Measurements from ENCODE around the gene DSC2. TPM values are rescaled to one million over a fixed set of nuclear protein-coding genes. Genes with fewer than 3 reads are reported as not detected.
"Not testable (repeated sequence)": the region's sequence is repeated elsewhere in the genome, so short reads cannot be mapped to it uniquely, and the experiment has no call there.

The DSC2 gene
- total and polyA plus RNA-seq, 2 donors, result 11.1 to 16.3 TPM

DNA sequence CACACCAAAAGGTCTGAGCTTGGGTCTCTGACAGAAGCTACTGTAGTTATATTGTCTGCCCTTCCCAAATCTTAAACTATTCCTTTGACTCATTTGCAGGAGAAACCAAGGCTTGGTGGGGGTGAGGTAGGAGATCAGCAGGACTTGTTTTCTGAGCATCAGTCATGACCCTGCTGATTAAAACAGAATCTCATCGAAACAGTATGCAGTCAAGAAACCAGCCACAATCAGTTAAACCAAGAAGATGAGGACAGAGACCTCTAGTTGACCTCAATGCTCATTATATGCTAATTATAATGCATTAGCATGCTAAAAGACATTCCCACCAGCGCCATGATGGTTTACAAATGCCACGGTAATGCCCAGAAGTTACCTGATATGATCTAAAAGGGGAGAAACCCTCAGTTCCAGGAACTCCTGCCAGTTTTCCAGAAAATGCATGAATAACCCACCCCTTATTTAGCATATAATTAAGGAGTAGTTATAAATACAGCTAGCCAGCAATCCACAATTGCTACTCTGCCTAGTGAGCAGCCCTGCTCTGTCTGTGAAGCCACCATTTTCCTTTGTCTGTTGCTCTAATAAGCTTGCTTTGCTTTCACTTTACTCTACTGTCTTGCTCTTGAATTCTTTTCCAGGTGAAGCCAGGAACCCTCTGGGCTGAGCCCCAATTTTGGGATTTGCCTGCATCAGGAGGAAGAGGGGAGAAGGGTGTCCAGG is 86.3 kb downstream of the DSC2 start:
- 91% methylated on average over 3 of the region's 3 CpGs for WGBS
- H3K4me3 ChIP-seq (ENCODE audit: low read length in 2 of 2), result no peak overlapping the region
- no peaks in the 10 kb centered on the region for H3K36me3 ChIP-seq (ENCODE audit: control insufficient read depth in 2 of 2, insufficient read depth in 2 of 2, low read length in 1 of 2)

DNA sequence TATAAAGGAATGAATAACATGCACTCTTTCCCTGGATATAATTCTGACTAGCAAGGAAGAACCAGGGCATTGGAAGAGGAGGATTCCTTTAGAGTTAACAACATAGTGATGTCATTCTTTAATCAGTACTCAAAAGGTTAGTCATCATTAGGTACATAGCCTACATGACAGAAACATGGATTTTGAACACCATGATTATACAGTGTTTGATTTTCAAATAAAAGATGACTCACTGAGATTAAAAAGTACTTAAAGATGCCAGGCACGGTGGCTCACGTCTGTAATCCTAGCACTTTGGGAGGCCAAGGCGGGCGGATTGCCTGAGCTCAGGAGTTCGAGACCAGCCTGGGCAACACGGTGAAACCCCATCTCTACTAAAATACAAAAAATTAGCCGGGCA is 90.8 kb downstream of the DSC2 start:
- not testable (repeated sequence) for H3K9me3 ChIP-seq (ENCODE audit: control insufficient read depth in 2 of 2, insufficient read depth in 1 of 2, low read length in 1 of 2); DNase-seq (ENCODE audit: low read depth in 6 of 9, low spot score in 9 of 9); H3K27me3 ChIP-seq (ENCODE audit: control insufficient read depth in 2 of 2, insufficient read depth in 1 of 2, low read length in 1 of 2); H3K27ac ChIP-seq (ENCODE audit: low read depth in 1 of 2, low read length in 1 of 2); H3K36me3 ChIP-seq (ENCODE audit: control insufficient read depth in 2 of 2, insufficient read depth in 2 of 2, low read length in 1 of 2); H3K4me3 ChIP-seq (ENCODE audit: low read length in 2 of 2); H3K4me1 ChIP-seq (ENCODE audit: control insufficient read depth in 2 of 2, insufficient read depth in 2 of 2, low read length in 2 of 2)
- WGBS, result 97% methylated on average over 7 of the region's 7 CpGs

More for the DNA sequence above, 86.3 kb downstream of the DSC2 start:
- no peaks in the 10 kb centered on the region for H3K27me3 ChIP-seq (ENCODE audit: control insufficient read depth in 2 of 2, insufficient read depth in 1 of 2, low read length in 1 of 2)
- no peak for DNase-seq (ENCODE audit: low read depth in 6 of 9, low spot score in 9 of 9)
- no peaks in the 10 kb centered on the region for H3K4me1 ChIP-seq (ENCODE audit: control insufficient read depth in 2 of 2, insufficient read depth in 2 of 2, low read length in 2 of 2)
- no peaks in the 10 kb centered on the region for H3K9me3 ChIP-seq (ENCODE audit: control insufficient read depth in 2 of 2, insufficient read depth in 1 of 2, low read length in 1 of 2)
- no peak overlapping the region for H3K27ac ChIP-seq (ENCODE audit: low read depth in 1 of 2, low read length in 1 of 2)

DNA sequence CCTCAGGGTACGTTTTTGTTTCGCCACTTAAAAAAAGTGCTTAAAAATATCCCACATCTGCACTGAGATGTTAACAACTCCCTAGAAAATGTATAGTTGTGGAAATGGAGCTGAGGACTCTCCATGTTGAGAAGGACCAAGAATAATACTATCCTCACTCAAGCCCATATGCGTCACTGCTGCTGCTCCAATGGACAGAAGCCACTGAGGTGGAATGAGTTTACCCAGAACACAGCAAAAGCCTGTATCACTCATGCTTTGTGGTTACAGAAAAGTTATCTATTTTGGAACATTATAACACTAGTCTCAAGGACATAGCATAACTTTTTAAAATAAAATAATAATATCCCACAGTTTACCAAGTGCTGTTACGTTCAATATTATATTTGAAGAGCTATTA is 91.6 kb downstream of the DSC2 start:
- H3K27me3 ChIP-seq (ENCODE audit: control insufficient read depth in 2 of 2, insufficient read depth in 1 of 2, low read length in 1 of 2), result no peaks in the 10 kb centered on the region
- 93% methylated on average over 4 of the region's 4 CpGs for WGBS
- H3K36me3 ChIP-seq (ENCODE audit: control insufficient read depth in 2 of 2, insufficient read depth in 2 of 2, low read length in 1 of 2), result no peaks in the 10 kb centered on the region
- DNase-seq (ENCODE audit: low read depth in 6 of 9, low spot score in 9 of 9), result no peak
- no peaks in the 10 kb centered on the region for H3K4me1 ChIP-seq (ENCODE audit: control insufficient read depth in 2 of 2, insufficient read depth in 2 of 2, low read length in 2 of 2)
- no peak overlapping the region for H3K27ac ChIP-seq (ENCODE audit: low read depth in 1 of 2, low read length in 1 of 2)
- H3K4me3 ChIP-seq (ENCODE audit: low read length in 2 of 2), result no peak overlapping the region
- H3K9me3 ChIP-seq (ENCODE audit: control insufficient read depth in 2 of 2, insufficient read depth in 1 of 2, low read length in 1 of 2), result no peaks in the 10 kb centered on the region

Other genes starting within 250 kb of the DSC2 start
- gene DSC3, start 59.7 kb downstream of the DSC2 start, total RNA-seq, result 6.9 TPM
- gene DSC3, start 59.7 kb downstream of the DSC2 start, polyA plus RNA-seq, result 16.8 TPM
- 0.33 TPM for gene DSC1, start 60.4 kb upstream of the DSC2 start, total RNA-seq
- gene DSC1, start 60.4 kb upstream of the DSC2 start, polyA plus RNA-seq, result 0.80 TPM
- gene DSG1, start 215.7 kb upstream of the DSC2 start, total RNA-seq, result 0.61 TPM
- 3.7 TPM for gene DSG1, start 215.7 kb upstream of the DSC2 start, polyA plus RNA-seq